HG02588 (cell line): ENCODE measurements around the gene HAGHL.

Experiments used
- ATAC-seq: cut with Tn5 transposase; IDR thresholded peaks from one replicate; pipeline ENCODE4 v1.9.1; 2021; ENCODE audit warnings: mild to moderate bottlenecking, moderate library complexity; ENCODE audit not compliant: unreplicated experiment

The HAGHL gene

DNA sequence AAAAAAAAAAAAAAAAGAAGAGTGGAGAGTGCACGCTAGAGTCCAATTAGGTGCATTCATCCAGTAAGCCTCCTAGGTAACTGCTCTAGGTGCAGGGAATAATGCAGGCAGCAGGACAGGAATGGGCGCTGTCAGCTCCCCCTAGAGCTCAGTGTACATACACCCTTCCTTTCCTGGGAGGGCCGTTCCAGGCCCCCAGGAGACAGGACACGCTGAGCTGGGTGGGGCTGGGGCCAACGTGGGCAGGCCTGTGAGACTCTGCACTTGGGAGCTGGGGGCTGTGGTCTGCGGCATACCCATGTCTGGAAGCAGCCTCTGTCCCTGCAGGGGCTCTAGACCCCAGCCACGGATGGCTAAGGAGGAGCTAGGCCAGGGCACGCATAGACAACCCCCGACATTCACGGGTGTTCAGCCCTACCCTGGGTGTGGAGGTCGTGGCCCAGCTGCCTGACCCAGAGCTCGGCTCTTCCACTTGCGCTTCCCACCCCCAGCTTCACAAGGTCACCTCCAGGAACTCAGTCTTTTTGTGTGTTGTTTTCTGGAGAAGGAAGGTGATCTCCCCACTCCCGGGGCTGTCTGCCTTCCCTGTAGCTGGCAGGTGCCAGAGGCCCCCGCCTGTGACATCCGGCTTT is 7.0 kb upstream of the HAGHL start:
- no peak for ATAC-seq

DNA sequence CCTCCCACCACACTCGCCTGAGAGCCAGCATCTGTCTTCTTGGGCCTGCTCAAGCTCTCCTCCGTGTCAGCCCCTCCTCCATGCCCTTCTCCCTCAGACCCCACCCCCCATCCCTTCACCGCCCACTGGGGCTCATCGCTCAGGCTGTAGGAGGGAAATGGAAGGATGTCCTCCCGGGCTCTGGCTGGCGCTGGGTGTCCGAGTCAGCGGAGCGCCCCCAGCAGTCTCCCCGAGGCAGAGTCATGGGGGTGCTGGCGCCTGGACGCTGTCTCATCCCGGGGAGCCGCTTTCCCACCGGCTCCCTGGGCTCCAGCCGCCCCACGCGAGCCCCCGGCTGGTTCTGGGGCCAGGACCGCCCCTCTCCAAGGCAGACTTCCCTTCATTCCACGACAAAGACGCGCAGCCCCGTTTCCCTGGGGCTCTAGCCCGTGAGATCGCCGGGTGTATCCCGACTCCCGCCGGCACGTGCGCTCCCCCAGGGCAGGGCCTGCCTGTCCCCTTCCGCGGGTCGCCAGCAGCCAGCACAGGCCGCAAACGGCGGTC is 6.4 kb upstream of the HAGHL start:
- ATAC-seq: peak; percentile 16

GRCh38 chr16:720990-721764 is 5.7 kb upstream of the HAGHL start, which contains the start of gene ANTKMT:
ANTKMT (plus strand) TSS chr16:721146; CDS start chr16:721275, 129 bp downstream.
- ATAC-seq: peak; percentile 69

DNA sequence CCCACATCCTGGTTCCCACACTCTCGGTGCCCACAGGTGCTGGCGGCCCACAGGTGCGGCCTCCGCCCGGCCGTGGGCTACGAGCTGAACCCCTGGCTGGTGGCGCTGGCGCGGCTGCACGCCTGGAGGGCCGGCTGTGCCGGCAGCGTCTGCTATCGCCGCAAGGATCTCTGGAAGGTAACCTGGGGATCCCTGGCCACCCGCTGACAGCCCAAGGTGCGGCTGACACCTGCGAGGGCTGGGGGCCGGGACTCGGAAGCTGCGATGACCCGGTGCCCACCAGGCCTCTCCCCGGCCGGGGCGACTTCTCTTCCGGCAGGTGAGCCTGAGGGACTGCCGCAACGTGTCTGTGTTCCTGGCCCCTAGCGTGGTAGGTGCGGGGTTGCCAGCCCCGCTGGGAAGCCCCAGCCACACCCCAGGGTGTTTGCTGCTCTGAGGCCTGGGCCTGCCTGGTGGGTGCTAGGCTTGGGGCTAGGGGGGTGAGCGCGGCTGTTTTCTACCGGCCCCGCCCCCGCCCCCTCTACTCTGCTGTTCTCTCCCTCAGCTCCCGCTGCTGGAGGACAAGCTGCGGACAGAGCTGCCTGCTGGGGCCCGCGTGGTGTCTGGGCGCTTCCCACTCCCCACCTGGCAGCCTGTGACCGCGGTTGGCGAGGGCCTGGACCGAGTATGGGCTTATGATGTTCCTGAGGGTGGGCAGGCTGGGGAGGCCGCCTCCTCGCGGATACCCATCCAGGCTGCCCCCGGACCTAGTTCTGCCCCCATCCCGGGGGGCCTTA is 5.0 kb upstream of the HAGHL start:
- ATAC-seq: no peak

DNA sequence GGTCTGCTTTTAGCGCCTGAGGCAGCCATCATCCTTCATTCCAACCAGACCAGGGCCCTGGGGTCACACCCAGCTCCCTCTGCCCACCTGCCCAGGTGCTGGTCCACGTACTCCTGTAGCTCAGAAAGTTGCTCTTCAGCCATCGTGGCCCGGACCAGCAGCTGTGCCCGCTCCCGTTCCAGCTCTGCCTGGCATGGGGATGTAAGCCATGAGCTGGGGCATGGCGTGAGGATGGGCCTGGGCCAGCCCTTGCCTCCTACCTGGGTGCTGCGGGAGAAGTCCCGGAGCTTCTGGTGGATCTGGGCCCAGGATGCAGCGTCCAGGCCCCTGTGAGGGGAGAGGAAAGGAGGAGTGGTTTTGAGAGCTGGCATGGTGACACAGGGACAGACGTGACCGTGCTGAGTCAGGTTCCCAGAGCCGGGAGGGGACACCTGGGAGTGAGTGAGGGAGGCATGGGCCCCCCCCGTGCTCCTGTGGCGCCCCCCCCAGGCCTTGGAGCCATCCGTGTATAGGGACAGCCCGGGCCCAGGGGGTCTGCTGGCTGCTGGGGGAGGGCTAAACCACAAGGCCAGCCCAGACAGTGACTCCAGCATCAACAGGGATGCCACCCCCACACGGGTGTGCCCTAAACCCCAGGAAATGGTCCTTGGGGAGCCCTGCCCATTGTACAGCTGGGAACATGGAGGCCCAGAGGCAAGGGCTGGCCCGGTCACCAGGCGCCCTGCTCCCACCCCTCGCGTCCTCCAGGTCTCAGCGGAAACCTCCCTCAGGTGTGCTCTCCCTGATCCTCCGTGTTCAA is 3.9 kb upstream of the HAGHL start:
- ATAC-seq: no peak

DNA sequence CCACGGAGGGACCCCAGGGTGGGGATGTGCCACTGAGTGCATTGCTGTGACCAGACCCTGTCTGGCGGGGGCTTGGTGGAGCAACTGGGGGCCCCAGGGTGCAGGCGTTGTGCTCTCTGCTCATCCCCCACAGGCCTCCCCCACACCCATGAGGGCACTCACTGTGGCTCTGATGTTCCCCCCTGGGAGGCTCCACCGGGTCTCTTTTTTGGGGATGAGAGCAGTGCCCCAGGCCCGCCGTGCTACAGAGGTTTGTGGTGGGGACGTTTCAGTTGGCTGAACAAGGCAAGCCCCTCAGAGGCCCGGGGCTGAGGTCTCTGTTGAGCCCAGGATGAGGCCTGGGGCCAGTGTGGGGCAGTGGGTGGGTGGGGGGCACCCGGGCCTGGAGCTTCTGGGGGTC is 3.2 kb upstream of the HAGHL start:
- no peak for ATAC-seq

- ATAC-seq: no peak
Measured at GRCh38 chr16:724188-725040, 2.5 kb upstream of the HAGHL start.

DNA sequence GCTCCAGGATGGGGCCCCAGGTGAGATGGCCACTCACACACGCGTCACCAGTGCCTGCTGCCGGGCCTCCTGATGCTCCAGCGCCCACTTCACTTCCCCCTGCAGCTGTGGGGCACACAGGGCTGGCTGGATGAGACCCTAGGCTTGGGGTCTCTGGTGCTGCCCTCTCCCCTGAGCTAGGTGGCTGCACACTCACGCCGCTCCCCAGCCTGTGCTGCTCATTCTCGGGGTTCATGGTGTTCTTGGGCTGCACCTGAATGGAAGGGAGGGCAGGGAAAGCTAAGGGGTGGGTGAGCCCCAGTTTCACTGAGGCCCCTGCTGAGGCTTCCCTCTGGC is 1.9 kb upstream of the HAGHL start:
- no peak for ATAC-seq

DNA sequence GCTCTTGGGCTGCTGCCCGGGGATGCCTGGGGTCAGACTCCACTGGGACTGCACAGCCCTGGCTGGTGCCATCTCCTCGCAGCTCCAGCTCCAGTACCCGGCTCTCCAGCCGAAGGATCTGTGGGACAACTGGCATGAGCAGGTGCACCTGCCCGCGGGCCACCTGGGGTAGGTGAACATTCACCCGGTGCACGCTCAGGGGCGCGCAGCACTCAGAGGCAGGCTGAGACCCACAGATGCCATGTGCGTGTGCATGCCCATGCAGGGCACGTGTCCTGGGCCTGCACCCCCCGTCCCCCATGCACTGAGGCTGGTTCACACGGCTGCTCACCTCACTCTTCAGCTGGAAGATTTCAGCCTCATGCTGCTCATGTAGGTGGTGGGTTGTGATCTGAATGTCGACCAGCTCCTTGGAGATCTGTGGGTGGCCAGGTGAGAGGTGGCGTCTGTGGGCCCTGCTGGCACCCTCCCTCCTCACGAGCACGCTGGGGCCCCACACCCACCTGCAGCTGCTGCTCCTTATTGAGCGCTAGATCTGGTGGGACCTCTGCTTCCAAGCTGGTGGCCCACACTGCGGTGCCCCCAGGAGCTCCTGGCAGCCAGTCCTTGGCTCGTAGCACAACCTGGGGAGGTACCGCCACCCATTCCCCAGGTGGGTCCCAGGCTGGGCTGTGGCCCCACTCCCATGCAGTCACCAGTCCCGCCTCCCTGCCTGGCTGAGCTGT is 1.3 kb upstream of the HAGHL start:
- no peak for ATAC-seq

GRCh38 chr16:726188-726437 is 793 bp upstream of the HAGHL start:
- no peak for ATAC-seq

DNA sequence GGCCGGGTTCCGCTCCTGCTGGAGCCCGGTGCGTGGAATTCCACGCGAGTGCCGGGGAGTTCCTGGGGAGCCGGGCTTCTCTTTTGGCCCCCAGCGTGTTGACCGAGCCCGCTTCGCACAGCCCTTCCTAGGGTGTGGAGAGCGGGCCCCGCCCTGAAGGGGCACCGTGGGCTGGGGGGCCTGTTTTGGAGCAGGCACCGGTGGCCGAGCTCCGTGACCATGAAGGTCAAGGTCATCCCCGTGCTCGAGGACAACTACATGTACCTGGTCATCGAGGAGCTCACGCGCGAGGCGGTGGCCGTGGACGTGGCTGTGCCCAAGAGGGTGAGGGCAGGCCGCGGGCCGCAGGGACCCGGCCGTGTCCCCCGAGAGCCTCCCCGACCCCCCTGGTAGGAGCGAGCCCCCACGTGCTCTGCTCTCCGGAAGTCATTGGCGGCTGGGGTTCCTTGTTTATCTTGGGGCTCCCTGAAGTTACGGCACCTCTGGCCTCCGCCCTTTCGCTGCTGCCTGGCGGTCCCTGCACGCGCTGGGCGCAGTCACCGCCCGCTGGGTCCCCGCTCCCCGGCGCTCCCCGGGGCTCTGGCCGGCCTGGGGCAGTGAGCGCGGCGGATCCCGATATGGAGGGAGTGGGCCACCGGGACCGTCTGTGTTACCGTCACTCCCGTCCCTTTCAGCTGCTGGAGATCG is 528 bp downstream of the HAGHL start:
- ATAC-seq: no peak

DNA sequence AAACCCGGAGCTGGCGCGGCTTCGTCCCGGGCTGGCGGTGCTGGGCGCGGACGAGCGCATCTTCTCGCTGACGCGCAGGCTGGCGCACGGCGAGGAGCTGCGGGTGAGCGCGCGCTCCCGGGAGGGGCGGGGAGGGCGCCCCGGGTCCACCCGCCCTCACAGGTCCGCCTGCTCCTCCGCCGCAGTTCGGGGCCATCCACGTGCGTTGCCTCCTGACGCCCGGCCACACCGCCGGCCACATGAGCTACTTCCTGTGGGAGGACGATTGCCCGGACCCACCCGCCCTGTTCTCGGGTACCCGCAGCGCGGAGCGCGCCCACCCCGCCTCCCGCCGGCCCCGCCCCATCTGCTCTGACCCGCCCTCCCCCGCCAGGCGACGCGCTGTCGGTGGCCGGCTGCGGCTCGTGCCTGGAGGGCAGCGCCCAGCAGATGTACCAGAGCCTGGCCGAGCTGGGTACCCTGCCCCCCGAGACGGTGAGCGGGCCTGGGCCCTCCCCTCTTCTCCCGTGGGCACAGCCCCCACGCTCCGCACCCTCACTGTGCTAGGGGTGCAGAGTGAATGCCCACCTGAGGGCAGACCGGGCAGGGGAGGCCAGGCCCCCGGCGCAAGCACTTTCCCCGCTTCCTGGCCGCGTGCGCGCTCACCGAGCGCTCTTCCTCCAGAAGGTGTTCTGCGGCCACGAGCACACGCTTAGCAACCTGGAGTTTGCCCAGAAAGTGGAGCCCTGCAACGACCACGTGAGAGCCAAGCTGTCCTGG is 1.4 kb downstream of the HAGHL start:
- ATAC-seq: no peak

GRCh38 chr16:728890-729744 is 2.2 kb downstream of the HAGHL start:
- no peak for ATAC-seq

- no peak for ATAC-seq
Measured at GRCh38 chr16:729768-730665, 3.1 kb downstream of the HAGHL start.

DNA sequence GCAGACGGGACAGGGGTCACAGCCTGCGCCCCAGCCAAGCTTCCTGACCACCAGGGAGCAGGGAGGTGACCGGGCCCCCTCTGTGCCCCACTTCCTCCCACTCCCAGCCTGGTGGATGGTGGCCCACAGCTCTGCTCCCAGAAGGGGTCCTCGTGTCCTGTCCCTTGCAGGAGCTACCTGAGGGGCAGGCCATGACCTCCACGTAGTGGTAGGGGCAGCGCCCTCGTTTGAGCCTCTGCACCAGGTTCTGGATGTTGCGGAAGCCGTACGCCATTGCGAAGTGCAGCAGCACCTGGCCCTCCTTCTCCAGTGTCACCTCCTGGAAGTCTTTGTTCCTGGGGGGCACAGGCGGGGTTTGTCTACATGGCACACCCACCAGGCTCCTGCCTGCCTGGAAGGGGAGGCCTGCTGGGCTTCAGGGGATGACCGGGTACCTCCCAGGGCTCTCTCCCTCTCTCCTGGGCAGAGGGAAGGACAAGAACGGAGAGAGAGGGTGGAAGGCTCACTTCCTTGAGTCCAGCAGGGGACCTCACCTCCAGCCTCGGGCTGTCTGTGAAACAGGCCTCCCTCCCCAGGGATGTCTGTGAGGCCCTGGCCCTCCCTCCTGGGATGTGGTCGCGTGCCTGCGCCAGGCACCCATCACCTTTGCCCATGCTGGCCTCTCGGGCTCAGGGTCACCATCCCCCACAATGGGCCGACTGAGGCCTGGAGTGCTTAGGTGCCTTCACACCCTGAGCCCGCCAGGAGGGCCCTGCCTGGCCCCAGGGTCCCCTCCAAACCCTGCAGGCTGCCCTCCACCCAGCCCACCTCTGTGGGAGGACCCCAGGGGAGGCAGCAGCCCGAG is 4.0 kb downstream of the HAGHL start:
- no peak for ATAC-seq
